Activated naive CD4-positive, alpha-beta T cell treated with anti-CD3 and anti-CD28 coated beads, Interleukin-2, amount 50 U/mL, for 16 hours (primary cell): ENCODE results near the gene GSTA5.
"Not testable (repeated sequence)": the region's sequence is repeated elsewhere in the genome, so short reads cannot be mapped to it uniquely, and the experiment has no call there.

Experiments used
- DNase-seq: peaks from one replicate; pipeline ENCODE4 v3.0.0-alpha.2; 2020

GSTA5 gene

DNA sequence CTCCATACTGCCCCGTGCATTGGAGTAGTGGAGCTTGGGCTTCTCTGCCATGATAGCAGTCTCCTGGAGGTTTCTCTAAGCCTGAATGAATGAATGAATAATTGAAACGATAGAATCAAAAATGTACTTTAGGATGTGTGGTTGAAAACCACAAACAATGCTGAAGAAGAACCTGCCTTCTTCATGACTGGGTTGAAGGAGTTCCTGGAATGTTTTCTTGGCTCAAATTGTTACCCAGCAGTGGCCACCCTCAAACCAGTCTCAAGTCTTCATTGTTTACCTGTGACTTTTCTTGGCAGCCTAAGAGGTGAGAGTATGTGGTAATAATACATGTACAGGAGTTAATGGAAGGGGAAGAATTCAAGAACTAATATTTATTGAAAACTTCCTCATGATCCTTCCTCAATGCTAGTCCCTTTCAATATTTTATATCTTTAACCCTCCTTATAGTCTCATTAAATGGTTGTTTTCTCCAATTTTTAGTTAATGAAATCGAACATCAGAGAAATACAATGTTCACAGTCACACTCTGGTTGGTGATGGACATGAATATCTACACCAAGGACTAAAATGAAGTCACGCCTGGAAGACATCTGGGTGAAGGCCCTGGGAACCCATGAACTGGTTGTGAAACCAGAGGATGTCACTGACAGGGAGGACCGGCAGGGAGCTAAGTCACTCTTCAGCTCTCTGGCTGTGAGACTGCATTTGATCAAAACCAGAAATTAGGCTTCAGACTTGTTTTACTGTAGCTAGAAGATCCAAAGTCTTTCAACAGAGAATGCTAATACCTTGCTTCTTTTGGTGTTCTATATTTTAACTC lies at the start of gene GSTA5:
Gene GSTA5, minus strand, starts transcription at position 51 of the 823 bp plus-strand sequence.
- no peak for DNase-seq

DNA sequence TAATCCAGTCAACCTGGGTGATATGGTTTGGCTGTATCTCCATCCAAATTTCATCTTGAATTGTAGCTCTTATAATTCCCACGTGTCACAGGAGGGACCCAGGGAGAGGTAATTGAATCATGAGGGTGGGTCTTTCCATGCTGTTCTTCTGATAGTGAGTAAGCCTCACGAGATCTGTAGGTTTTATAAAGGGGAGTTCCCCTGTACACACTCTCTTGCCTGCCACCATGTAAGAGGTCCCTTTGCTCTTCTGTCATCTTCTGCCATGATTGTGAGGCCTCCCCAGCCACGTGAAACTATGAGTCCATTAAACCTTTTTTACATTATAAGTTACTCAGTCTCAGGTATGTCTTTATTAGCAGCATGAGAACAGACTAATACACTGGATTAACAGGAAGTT lies 49.4 kb upstream of the GSTA5 start:
- DNase-seq, result no peak

DNA sequence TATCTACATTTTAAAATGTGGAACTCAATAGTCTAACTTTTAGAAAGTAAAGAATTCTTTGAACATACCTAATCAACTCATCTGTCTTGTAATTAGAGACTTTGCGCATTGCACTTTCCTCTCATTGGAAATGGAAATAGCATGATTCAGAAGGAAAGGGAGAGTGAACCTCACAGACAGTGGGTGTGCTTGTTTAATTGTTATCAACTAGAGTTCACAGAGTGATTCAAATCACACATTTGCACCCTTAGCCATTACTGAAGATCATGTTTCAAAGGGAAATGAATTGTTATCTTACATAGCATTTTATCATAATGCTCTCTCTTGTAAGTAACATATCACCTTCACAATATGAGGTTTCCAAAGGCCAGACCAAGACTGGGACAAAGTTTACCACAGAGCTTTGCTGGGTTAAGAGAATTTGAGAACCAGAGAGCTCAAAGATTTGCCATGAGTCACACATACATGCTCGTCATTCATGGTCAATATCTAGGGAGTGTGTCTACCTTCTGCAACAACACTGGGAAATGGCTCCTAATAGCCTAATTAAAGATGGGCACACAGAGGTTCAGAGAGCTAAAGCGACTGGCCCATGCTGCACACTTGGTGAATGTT lies 47.4 kb upstream of the GSTA5 start:
- no peak for DNase-seq

DNA sequence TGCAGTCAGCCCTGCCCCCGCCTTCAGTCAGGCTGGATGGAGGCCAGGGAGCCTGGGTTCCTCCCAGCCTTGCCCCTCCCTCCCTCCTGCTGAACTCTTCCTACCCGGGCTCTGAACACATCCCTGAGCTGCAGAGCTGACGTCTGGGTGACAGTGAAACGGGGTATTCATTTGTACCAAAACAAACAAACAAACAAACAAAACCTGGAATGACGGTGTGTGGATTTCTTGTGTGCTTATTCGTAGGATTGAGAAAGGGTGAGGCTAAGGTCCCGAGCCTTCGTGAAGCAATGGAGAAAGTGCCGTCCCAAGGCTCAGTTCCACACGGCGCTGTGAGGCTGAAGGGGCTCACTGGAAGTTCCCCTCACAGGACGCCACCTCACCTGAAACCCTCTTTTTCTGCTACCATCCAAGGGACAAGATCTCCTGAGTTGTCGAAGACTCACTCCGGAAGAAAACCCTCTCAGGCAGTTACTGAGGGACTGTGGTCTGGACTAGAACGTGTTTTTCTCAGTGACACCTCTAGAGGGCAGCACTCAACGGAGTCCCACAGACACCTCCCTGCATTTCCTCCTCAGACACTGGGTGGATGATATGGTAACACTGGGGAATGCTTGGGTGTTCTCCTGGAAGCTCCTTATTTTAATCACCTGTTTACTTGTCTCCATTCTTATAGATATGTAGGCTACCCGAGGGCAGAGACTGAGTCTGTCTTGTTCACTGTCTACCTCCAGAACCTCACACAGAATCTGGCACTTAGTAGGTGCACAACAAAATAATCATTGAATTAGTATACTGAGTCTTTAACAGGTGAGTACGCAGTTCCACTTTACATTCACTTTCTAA lies 41.6 kb upstream of the GSTA5 start:
- DNase-seq, result peak; percentile 64

DNA sequence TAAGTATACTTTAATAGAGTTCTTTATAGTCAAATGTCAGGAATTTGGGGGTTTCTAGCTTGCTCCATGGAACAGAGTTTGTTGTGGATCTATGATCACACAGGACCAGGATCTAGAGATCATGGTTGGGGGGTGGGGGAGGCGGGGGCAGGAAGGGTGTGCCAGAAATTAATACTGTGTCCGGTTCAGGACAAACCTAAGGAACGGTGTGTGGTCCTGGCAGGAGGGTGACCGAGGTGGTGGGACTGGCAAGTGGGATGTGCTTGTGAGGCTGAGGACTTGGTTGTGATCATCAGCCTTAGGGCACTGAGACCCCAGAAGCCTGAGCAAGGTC lies 41.0 kb upstream of the GSTA5 start:
- DNase-seq, result no peak

DNA sequence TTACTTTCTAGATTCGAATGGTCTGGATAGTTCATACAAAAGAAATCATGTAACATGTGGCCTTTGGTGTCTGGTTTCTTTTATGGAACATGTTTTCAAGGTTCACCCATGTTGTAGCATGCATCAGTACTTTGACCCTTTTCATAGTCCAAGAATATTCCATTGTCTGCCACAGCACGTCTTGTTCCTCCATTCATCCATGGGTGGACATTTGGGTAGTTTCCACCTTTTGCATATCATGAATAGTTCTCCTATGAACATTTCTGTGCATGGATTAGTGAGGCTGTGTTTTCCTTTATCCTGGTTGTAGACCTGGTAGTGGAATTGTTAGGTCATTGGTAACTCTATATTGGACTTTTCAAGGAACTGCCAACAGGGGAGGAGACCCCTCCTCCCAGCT lies 37.2 kb upstream of the GSTA5 start:
- DNase-seq, result no peak

DNA sequence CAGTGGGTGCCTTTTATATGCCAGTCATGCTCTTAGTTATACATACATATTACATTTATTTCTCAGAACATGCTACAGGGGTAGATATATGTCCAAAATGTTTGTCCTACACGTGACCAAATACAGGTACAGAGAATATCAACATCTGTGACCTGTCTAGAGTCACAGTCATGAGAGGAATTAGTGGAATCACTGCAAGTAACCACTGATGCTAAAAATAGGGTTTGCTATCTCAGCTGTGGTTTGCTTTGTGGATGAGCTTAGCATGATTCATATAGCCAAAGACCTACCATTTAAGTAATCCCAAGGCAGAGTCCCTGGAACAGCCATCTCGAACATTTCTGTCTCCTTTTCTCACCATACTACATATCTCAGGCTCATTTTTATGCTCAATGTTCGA lies 36.6 kb upstream of the GSTA5 start:
- DNase-seq, result no peak

DNA sequence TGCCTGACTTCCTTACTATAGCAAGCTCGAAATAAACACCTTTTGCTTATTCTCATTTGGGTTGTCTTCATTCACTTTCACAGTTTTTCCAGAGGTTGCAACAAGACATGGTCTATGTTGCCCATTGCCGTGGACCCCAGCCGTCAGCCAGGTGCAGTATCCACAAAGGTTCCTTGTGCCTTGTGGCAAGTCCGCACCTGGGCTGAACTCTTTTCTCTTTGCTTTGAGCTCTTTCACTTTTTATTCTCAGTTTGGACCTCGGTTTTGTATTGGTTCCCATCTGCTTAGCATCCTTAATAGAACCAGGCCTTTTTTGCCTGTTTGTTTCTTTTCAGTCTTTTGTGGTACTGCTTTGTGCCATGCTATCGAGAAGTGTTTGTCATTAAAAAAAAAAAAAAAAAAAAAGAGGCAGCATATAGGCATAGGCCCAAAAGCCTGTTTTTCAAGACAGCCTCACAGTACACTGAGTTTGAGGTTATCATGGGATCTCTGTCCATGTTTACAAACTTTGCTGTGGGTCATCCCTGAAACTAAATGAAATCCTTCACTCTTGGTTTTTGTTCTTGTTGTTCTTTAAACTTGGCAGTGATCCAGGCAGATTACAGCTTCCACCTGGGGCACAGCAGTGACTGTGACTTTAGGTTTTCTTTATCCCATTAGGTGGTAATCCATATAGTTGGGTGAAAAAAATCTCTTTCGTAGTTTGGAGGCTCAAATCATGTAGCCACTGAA lies 35.6 kb upstream of the GSTA5 start:
- no peak for DNase-seq

DNA sequence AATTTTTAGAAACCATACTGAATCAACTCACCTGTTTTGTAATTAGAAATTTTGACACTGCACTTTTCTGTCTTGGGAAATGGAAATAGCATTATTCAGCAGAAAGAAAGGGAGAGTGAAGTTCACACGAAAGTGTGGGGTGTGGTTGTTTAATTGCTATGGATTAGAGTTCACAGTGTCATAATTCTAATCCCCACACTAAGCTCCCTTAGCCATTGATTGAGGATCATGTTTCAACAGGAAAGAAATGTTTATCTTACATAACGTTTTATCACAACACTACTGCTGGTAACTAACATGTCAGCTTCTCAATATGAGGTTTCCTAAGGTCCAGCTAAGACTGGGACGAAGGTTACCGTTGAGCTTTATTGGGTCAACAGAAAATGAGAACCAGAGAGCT lies 31.4 kb upstream of the GSTA5 start:
- no peak for DNase-seq

DNA sequence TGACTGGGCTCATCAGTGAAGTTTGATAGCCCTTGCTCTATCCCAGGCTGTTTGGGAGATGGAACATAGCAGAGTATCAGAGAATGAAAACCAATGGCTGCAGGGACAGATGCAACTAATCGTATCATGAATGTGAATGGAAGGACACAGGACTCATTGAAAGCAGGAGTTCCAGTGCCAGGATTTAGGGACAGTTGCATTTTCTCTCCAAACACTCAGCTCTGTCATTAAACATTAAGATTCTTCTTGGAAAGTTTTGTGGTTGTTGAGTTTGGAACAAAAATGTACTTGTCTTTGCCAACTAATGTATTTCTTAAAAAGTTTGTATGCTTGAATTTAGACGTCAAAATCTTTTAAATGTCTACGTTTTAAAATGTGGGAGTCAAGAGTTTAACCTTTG lies 31.0 kb upstream of the GSTA5 start:
- DNase-seq, result no peak

DNA sequence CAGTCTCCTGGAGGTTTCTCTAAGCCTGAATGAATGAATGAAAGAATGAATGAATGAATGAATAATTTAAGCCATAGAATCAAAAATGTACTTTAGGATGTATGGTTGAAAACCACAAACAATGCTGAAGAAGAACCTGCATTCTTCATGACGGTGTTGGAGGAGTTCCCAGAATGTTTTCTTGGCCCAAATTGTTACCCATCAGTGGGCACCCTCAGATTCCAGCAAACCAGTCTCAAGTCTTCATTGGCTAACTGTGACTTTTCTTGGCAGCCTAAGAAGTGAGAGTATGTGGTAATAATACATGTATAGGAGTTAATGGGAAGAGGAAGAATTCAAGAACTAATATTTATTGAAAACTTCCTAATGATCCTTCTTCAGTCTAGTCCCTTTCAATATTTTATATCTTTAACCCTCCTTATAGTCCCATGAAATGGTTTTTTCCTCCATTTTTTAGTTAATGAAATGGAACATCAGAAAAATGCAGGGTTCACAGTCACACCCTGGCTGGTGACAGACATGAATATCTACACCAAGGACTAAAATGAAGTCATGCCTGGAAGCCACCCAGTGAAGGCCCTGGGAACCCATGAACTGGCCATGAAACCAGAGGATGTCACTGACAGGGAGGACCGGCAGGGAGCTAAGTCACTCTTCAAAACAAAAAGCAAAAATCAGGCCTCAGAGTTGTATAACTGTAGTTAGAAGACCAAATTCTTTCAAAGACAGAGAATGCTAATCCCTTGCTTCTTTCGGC lies 29.9 kb upstream of the GSTA5 start:
- not testable (repeated sequence) for DNase-seq

DNA sequence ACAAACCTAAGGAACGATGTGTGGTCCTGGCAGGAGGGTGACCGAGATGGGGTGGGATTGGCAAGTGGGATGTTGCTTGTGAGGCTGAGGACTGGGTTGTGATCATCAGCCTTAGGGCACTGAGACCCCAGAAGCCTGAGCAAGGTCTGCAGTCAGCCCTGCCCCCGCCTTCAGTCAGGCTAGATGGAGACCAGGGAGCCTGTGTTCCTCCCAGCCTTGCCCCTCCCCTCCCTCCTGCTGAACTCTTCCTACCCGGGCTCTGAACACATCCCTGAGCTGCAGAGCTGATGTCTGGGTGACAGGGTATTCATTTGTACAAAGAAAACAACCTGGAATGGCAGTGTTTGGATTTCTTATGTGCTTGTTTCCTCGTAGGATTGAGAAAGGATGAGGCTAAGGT lies 28.3 kb upstream of the GSTA5 start:
- not testable (repeated sequence) for DNase-seq

DNA sequence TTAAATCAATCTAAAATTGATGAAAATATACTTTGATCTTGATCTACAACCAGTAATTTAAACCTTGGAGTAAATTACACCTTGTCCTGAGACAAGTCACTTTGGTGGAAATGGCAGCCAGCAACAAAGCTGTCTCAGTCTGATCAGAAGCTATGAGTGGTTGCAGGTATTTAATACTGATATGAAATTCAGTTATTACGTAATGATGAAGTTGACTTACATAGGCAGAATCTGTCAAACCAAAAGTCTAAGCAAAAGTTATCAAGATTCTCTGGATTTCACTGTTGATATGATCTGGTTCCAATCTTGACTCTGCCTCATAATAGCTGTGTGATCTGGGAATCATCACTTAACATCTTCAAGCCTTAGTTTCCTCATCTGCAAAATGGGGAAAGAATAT lies 27.6 kb upstream of the GSTA5 start:
- no peak for DNase-seq

DNA sequence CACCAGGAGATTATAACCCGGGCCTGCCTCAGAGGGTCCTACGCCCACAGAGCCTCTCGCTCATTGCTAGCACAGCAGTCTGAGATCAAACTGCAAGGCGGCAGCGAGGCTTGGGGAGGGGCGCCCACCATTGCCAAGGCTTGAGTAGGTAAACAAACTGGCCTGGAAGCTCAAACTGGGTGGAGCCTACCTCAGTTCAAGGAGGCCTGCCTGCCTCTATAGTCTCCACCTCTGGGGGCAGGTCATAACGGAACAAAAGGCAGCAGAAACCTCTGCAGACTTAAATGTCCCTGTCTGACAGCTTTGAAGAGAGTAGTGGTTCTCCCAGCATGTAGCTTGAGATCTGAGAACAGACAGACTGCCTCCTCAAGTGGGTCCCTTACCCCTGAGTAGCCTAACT lies 20.5 kb upstream of the GSTA5 start:
- DNase-seq, result not testable (repeated sequence)

DNA sequence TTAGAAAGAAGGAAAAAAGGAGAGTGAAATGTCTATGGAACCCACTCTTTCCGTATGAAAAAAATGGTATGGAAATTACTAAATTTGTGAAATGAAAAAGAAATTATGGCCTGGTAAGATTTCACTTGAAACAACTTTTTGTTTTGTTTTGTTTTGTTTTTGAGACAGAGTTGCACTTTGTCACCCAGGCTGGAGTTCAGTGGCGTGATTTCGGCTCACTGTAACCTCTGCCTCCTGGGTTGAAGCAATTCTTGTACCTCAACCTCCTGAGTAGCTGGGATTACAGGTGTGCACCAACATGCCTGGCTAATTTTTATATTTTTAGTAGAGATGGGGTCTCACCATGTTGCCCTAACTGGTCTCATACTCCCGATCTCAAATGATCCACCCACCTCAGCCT lies 17.8 kb upstream of the GSTA5 start:
- DNase-seq, result no peak

DNA sequence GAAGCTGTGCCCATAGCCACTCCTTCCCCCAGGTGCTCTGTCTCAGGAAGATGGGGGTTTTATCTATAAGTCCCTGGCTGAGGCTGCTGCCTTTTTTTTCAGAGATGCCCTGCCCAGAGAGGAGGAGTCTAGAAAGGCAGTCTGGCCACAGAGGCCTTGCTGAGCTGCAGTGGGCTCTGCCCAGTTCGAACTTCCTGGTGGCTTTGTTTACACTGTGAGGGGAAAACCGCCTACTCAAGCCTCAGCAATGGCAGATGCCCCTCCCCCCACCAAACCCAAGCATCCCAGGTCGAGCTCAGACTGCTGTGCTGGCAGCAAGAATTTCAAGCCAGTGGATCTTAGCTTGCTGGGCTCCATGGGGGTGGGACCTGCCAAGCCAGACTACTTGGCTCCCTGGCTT lies 15.5 kb upstream of the GSTA5 start:
- not testable (repeated sequence) for DNase-seq

DNA sequence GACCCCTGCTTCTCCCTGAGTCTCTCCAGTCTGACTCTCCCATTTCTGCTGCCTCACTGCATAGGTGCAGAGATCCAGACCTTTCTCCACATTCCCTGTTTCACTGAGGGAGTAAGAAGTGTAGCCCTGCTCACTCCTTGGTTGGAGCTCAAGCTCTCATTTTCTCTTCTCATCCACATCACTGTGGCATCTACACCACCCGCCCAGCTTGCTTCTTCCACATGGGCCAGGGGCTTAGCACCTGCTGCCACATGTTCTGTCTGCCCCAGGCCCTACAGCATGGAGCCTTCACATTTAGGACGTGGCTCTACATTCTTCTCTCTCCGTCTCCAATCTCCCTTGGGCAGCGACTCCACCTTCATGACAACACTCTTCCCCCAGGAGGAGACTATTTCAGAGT lies 8.5 kb upstream of the GSTA5 start:
- DNase-seq, result no peak

DNA sequence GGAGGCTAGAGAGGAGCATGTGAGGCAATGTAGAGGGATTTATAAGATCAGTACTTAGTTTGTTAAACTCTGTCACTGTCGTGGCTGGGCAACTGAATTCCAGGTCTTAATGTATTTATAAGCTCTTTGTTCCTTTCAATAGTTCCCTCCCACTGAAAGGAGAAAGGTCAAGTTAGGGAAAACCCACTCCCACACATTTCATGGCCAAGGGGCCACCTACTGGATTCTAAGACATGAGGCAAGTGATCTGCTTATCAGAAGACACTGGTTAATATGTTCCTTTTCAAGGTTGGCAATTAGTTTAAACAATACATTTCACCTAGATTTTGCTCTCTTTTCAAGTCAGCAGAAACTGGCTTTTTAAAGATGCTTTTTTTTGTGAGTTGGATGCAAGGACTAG lies 5.4 kb upstream of the GSTA5 start:
- no peak for DNase-seq

DNA sequence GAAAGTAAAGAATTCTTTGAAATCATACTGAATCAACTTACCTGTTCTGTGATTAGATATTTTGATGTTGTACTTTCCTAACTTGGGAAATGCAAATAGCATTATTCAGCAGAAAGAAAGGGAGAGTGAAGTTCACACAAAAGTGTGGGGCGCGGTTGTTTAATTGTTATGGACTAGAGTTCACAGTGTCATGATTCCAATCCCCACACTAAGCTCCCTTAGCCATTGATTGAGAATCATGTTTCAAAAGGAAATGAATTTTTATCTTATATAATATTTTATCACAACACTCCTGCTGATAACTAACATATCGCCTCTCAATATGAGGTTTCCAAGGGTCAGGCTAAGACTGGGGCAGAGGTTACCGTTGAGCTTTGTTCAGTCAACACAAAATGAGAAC lies 3.0 kb upstream of the GSTA5 start:
- no peak for DNase-seq

DNA sequence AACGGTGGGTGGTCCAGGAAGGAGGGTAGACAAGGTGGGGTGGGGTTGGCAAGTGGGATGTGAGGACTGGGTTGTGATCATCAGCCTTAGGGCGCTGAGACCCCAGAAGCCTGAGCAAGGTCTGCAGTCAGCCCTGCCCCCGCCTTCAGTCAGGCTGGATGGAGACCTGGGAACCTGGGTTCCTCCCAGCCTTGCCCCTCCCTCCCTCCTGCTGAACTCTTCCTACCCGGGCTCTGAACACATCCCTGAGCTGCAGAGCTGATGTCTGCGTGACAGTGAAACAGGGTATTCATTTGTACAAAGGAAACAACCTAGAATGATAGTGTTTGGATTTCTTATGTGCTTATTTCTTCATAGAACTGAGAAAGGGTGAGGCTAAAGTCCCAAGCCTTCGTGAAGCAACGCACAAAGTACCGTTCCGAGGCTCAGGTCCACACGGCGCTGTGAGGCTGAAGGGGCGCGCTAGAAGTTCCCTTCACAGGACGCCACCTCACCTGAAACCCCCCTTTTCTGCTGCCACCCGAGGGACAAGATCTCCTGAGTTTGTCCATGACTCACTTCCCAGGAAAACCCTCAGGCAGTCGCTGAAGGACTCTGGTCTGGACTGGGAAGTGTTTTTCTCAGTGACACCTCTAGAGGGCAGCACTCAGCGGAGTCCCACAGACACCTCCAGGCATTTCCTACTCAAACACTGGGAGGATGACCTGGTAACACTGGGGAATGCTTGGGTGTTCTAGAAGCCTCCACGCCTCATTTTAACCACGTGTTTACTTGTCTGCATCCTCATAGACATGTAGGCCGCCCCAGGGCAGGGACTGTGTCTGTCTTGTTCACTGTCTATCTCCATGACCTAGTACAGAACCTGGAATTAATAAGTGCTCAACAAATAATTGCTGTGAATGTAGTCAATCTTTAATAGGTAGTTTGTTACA lies 1.2 kb downstream of the GSTA5 start:
- peak; percentile 30 for DNase-seq

DNA sequence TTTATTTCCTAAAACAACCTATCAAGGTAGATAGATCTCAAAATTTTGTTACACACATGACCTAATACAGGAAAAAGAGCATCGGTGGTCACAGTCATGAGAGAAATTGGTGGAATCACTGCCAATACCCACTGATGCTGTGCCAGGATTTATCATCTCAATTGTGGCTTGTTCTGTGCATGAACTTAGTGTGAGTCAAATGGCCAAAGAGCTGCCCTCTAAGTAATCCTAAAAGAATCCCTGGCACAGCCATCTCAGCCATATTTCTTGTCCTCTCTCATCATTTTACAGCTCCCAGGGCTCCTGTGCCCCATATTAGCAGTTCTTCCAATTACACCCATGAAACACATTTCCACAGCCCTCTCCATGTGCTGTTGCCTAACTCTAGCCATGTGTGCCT lies 6.1 kb downstream of the GSTA5 start:
- no peak for DNase-seq
